HCT116 (cell line): Measurements from ENCODE around the gene PRKG1. TPM values are rescaled to one million over a fixed set of nuclear protein-coding genes. Genes with fewer than 3 reads are reported as not detected.

Experiments used
- ATAC-seq: fragments of 200-7000 bp; cut with Tn5 transposase; 2 replicates; pipeline ENCODE4 v1.9.1; 2020; ENCODE audit warnings: mild to moderate bottlenecking, moderate library complexity
- BruUV-seq: library from RNA; stranded (reverse); fragments of 400-500 nt; replicated peaks from 2 replicates; lab custom pipeline; 2021; lab: Mats Ljungman, UMichigan
- CTCF ChIA-PET: fragments of 300-600 bp; sonication (Branson Sonifier 250); formaldehyde crosslinking; loops from one replicate; lab custom pipeline; 2021; ENCODE audit warnings: antibody characterized with exemption; lab: Charles Lee
- POLR2A ChIA-PET: fragments of 300-600, 350-600 bp; sonication (Branson Sonifier 250); formaldehyde crosslinking; loops from one replicate; lab custom pipeline; 2021; ENCODE audit warnings: antibody characterized with exemption; lab: Charles Lee
- RAD21 ChIA-PET, 2 experiments: fragments of 300-600 bp; sonication (Branson Sonifier 250); formaldehyde crosslinking; loops; one replicate each; lab custom pipeline; 2023; ENCODE audit warnings: low total read pairs in 2 of 2; ENCODE audit not compliant: uncharacterized antibody in 2 of 2, unreplicated experiment in 2 of 2, low non-redundant PET in 1 of 2; lab: Charles Lee
- DNase-seq: peaks from one replicate; pipeline ENCODE4 v3.0.0-alpha.2; 2010; ENCODE audit warnings: low read depth, low spot score
- H2AFZ ChIP-seq: fragments of 200-600 bp; shearing (Covaris generic), sonication (generic); 2 replicates; pipeline ENCODE4 v1.6.1; 2017; ENCODE audit warnings: low read depth, mixed run types, mixed read lengths, antibody characterized with exemption, low read length; ENCODE audit not compliant: poor library complexity, severe bottlenecking
- H3K27ac ChIP-seq: 2 replicates; pipeline ENCODE4 v1.5.1; 2012; ENCODE audit warnings: low read depth, low read length
- H3K27me3 ChIP-seq: fragments of 200-600 bp; sonication (generic); 2 replicates; pipeline ENCODE4 v1.6.1; 2016; ENCODE audit warnings: mixed run types, low read length, mixed read lengths; ENCODE audit not compliant: insufficient read depth
- H3K36me3 ChIP-seq, 2 experiments: fragments of 200-500 bp in 1 of 2; fragments of 200-600 bp in 1 of 2; sonication (Bioruptor generic) in 1 of 2; sonication (generic) in 1 of 2; 2 replicates each; pipeline versions ENCODE4 v1.5.1 to v1.6.1; 2014 to 2016; ENCODE audit warnings: low read length in 2 of 2, inconsistent platforms in 1 of 2, mixed read lengths in 1 of 2, mixed run types in 1 of 2; ENCODE audit not compliant: insufficient read depth in 2 of 2, control insufficient read depth in 1 of 2
- H3K4me1 ChIP-seq, 2 experiments: fragments of 200-600 bp in 1 of 2; sonication (generic) in 1 of 2; 2 replicates each; pipeline versions ENCODE4 v1.5.1 to v1.6.1; 2012 to 2017; ENCODE audit warnings: low read length in 2 of 2, inconsistent platforms in 1 of 2, mild to moderate bottlenecking in 1 of 2, mixed read lengths in 1 of 2, mixed run types in 1 of 2, moderate library complexity in 1 of 2; ENCODE audit not compliant: insufficient read depth in 2 of 2, control insufficient read depth in 1 of 2
- H3K4me2 ChIP-seq: fragments of 200-600 bp; sonication (generic); 2 replicates; pipeline ENCODE4 v1.6.1; 2017; ENCODE audit warnings: mixed run types, low read length, mixed read lengths
- H3K4me3 ChIP-seq, 2 experiments: fragments of 200-600 bp in 1 of 2; sonication (generic) in 1 of 2; replicated peaks in 1 of 2; 2 replicates each; pipeline ENCODE4 v1.5.1; 2011 to 2016; ENCODE audit warnings: low read length in 2 of 2, control low read depth in 1 of 2, low read depth in 1 of 2, mild to moderate bottlenecking in 1 of 2, mixed read lengths in 1 of 2, mixed run types in 1 of 2
- H3K79me2 ChIP-seq: fragments of 200-600 bp; sonication (generic); 2 replicates; pipeline ENCODE4 v1.6.1; 2017; ENCODE audit warnings: mild to moderate bottlenecking, mixed run types, low read length, moderate library complexity, mixed read lengths; ENCODE audit not compliant: insufficient read depth
- H3K9ac ChIP-seq: fragments of 200-600 bp; sonication (generic); 2 replicates; pipeline ENCODE4 v1.6.1; 2016; ENCODE audit warnings: low read length, mixed read lengths
- H3K9me2 ChIP-seq: fragments of 200-600 bp; sonication (generic), shearing (Covaris generic); 2 replicates; pipeline ENCODE4 v1.6.1; 2017; ENCODE audit warnings: mixed run types, mild to moderate bottlenecking, moderate library complexity; ENCODE audit not compliant: insufficient read depth
- H3K9me3 ChIP-seq, 2 experiments: fragments of 200-500 bp in 1 of 2; fragments of 200-600 bp in 1 of 2; sonication (Bioruptor generic) in 1 of 2; sonication (generic) in 1 of 2; 2 replicates each; pipeline ENCODE4 v1.6.1; 2014 to 2017; ENCODE audit warnings: low read length in 2 of 2, mixed read lengths in 2 of 2, inconsistent platforms in 1 of 2, low read depth in 1 of 2, mild to moderate bottlenecking in 1 of 2, mixed run types in 1 of 2, moderate library complexity in 1 of 2; ENCODE audit not compliant: control insufficient read depth in 1 of 2, insufficient read depth in 1 of 2
- H4K20me1 ChIP-seq: fragments of 200-600 bp; sonication (generic), shearing (Covaris generic); 2 replicates; pipeline ENCODE4 v1.6.1; 2017; ENCODE audit warnings: mixed run types, mild to moderate bottlenecking, moderate library complexity; ENCODE audit not compliant: insufficient read depth
- EGR1 ChIP-seq: IDR thresholded peaks from 2 replicates; pipeline ENCODE4 v1.6.1; 2012; ENCODE audit warnings: low read depth
- ELF1 ChIP-seq: IDR thresholded peaks from 2 replicates; pipeline ENCODE4 v1.6.1; 2012; ENCODE audit warnings: low read depth, borderline replicate concordance
- EZH2 ChIP-seq: fragments of 200-600 bp; sonication (generic); IDR thresholded peaks from 2 replicates; pipeline ENCODE4 v1.6.1; 2017; ENCODE audit warnings: antibody characterized with exemption, mixed run types
- EZH2phosphoT487 ChIP-seq: fragments of 200-600 bp; IDR thresholded peaks from 2 replicates; pipeline ENCODE4 v1.6.1; 2018; ENCODE audit warnings: antibody characterized with exemption, borderline replicate concordance
- POLR2AphosphoS5 ChIP-seq: IDR thresholded peaks from 2 replicates; pipeline ENCODE4 v1.6.1; 2011; ENCODE audit warnings: mild to moderate bottlenecking, low read depth, low read length, moderate library complexity
- RAD21 ChIP-seq: IDR thresholded peaks from 2 replicates; pipeline ENCODE4 v1.6.1; 2012; ENCODE audit warnings: low read depth, mild to moderate bottlenecking
- TCF7L2 ChIP-seq: IDR thresholded peaks from 2 replicates; pipeline ENCODE4 v1.7.0; 2011; ENCODE audit warnings: borderline replicate concordance, inconsistent platforms; ENCODE audit not compliant: insufficient read depth, insufficient read length; ENCODE audit errors: extremely low read depth
- YY1 ChIP-seq: IDR thresholded peaks from 2 replicates; pipeline ENCODE4 v1.6.1; 2011; ENCODE audit warnings: low read length, low read depth, moderate library complexity, mild to moderate bottlenecking; ENCODE audit not compliant: insufficient replicate concordance; ENCODE audit errors: extremely low read depth
- ZNF274 ChIP-seq: fragments of 200-500 bp; sonication (Bioruptor generic); IDR thresholded peaks from 2 replicates; pipeline ENCODE4 v1.6.1; 2014; ENCODE audit warnings: mild to moderate bottlenecking, low read depth, low read length, inconsistent platforms
- intact Hi-C: fragments of 100-400 bp; cut with micrococcal nuclease; formaldehyde crosslinking; loops from 2 replicates; pipeline ENCODE4 v1.10.0; 2022
- total RNA-seq: library from RNA; stranded (reverse); gene quantifications from one replicate; pipeline ENCODE4 v1.2.1, GENCODE V29; 2021; ENCODE audit not compliant: unreplicated experiment
- TF ChIP-seq, protein P1 (sequence below), 3 experiments: fragments of 200-600 bp in 1 of 3; sonication (generic) in 1 of 3; IDR thresholded peaks in 2 of 3; conservative IDR thresholded peaks in 1 of 3; 2 replicates each; pipeline ENCODE4 v1.5.1; 2012 to 2017; ENCODE audit warnings: low read depth in 2 of 3, low read length in 2 of 3, antibody characterized with exemption in 1 of 3, borderline replicate concordance in 1 of 3, control low read depth in 1 of 3, mild to moderate bottlenecking in 1 of 3, mixed read lengths in 1 of 3, mixed run types in 1 of 3, moderate library complexity in 1 of 3; ENCODE audit not compliant: insufficient read depth in 1 of 3
- TF ChIP-seq, protein P2 (sequence below): IDR thresholded peaks from 2 replicates; pipeline ENCODE4 v1.6.1; 2012
- TF ChIP-seq, protein P3 (sequence below): IDR thresholded peaks from 2 replicates; pipeline ENCODE4 v1.6.1; 2011; ENCODE audit warnings: mild to moderate bottlenecking, low read length, moderate library complexity; ENCODE audit not compliant: insufficient replicate concordance; ENCODE audit errors: extremely low read depth

PRKG1 gene
- total RNA-seq, 1 experiment from 2014 or later, result 1.4 TPM

DNA sequence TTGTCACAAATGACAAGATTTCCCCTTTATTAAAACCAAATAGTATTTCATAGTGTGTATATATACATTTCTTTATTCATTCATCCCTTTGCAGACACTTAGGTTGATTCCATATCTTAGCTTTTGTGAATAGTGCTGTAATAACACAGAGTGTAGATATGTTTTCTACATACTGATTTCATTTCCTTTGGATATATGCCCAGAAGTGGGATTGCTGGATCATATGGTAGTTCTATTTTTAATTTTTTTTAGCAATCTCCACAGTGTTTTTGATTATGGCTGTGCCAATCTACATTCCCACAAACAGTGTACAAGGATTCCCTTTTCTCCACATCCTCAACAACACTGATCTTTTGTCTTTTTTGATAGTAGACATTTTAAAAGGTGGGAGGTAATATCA lies 578.7 kb downstream of the PRKG1 start:
- RAD21 ChIA-PET, result no interaction called here
- intact Hi-C loops, result no loop called here
- H3K27me3 ChIP-seq, result peaks cover 16% of the 10 kb centered on the region; the same call in 1 of the 2 replicates
- H4K20me1 ChIP-seq, result no peaks in the 10 kb centered on the region
- no peaks in the 10 kb centered on the region for H3K79me2 ChIP-seq
- no TSS peak for BruUV-seq
- no peak overlapping the region for H3K4me3 ChIP-seq
- TF ChIP-seq, protein P1, sequence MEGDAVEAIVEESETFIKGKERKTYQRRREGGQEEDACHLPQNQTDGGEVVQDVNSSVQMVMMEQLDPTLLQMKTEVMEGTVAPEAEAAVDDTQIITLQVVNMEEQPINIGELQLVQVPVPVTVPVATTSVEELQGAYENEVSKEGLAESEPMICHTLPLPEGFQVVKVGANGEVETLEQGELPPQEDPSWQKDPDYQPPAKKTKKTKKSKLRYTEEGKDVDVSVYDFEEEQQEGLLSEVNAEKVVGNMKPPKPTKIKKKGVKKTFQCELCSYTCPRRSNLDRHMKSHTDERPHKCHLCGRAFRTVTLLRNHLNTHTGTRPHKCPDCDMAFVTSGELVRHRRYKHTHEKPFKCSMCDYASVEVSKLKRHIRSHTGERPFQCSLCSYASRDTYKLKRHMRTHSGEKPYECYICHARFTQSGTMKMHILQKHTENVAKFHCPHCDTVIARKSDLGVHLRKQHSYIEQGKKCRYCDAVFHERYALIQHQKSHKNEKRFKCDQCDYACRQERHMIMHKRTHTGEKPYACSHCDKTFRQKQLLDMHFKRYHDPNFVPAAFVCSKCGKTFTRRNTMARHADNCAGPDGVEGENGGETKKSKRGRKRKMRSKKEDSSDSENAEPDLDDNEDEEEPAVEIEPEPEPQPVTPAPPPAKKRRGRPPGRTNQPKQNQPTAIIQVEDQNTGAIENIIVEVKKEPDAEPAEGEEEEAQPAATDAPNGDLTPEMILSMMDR (IDR thresholded peaks at IDR 0.05 in 2 of 3, conservative IDR thresholded peaks at IDR 0.05 in 1 of 3; ENCODE audit: borderline replicate concordance in 1 of 3, insufficient read depth in 1 of 3, low read depth in 2 of 3, low read length in 2 of 3), result no peak
- no peak for TF ChIP-seq YY1
- TF ChIP-seq, protein P2, sequence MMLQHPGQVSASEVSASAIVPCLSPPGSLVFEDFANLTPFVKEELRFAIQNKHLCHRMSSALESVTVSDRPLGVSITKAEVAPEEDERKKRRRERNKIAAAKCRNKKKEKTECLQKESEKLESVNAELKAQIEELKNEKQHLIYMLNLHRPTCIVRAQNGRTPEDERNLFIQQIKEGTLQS, result no peak
- no peak for TF ChIP-seq RAD21
- no peak for TF ChIP-seq ELF1
- no peak for TF ChIP-seq POLR2AphosphoS5
- TF ChIP-seq EZH2phosphoT487, result no peak
- TF ChIP-seq ZNF274, result no peak
- no peak for TF ChIP-seq TCF7L2
- no peak for TF ChIP-seq EGR1
- TF ChIP-seq, protein P3, sequence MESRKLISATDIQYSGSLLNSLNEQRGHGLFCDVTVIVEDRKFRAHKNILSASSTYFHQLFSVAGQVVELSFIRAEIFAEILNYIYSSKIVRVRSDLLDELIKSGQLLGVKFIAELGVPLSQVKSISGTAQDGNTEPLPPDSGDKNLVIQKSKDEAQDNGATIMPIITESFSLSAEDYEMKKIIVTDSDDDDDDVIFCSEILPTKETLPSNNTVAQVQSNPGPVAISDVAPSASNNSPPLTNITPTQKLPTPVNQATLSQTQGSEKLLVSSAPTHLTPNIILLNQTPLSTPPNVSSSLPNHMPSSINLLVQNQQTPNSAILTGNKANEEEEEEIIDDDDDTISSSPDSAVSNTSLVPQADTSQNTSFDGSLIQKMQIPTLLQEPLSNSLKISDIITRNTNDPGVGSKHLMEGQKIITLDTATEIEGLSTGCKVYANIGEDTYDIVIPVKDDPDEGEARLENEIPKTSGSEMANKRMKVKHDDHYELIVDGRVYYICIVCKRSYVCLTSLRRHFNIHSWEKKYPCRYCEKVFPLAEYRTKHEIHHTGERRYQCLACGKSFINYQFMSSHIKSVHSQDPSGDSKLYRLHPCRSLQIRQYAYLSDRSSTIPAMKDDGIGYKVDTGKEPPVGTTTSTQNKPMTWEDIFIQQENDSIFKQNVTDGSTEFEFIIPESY, result no peak
- TF ChIP-seq EZH2, result no peak
- TF ChIP-seq, all 23 proteins: peak for 0
- Histone ChIP-seq H3K9ac (no peak overlapping the region), H3K9me3 (no peaks in the 10 kb centered on the region), H3K9me2 (no peaks in the 10 kb centered on the region), H3K36me3 (no peaks in the 10 kb centered on the region), H2AFZ (no peak overlapping the region), H3K4me1 (no peaks in the 10 kb centered on the region), H3K27ac (no peak overlapping the region), H3K4me2 (no peak overlapping the region)
- ATAC-seq (no peak), DNase-seq (no peak)
- CTCF ChIA-PET, result no interaction called here
- POLR2A ChIA-PET, result no interaction called here
